HEK293T (cell line): ENCODE data around the gene PYGM.

Source experiments
- FOXA1 ChIP-seq: fragments of 450-650 bp; IDR thresholded peaks from 2 replicates; pipeline ENCODE4 v1.6.1; 2016; ENCODE audit warnings: mild to moderate bottlenecking
- LEF1 ChIP-seq: fragments of 450-650 bp; IDR thresholded peaks from 2 replicates; pipeline ENCODE4 v1.6.1; 2017; ENCODE audit warnings: mild to moderate bottlenecking, borderline replicate concordance

DNA sequence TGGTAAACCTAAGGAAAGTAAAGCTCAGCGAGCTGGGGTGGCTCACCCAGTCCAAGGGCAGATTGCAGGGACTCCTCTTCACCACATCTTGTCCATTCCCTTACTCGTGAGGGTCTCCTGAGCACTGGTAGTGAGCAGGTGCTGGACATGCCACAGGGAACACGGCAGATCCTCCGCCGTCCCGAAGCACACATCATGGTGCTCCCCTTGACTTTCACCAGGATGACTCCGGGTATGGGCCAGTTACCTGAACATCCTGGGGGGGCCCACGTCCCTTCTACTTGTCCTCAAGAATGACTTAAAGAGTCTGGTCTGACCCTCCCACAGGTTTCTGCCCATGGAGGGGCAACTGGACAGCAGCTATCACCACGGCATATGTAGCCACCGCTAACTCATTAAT is 26.5 kb upstream of the PYGM start:
- TF ChIP-seq LEF1 (no peak), FOXA1 (no peak)
